ENCODE data around the gene GPC6.

DNA sequence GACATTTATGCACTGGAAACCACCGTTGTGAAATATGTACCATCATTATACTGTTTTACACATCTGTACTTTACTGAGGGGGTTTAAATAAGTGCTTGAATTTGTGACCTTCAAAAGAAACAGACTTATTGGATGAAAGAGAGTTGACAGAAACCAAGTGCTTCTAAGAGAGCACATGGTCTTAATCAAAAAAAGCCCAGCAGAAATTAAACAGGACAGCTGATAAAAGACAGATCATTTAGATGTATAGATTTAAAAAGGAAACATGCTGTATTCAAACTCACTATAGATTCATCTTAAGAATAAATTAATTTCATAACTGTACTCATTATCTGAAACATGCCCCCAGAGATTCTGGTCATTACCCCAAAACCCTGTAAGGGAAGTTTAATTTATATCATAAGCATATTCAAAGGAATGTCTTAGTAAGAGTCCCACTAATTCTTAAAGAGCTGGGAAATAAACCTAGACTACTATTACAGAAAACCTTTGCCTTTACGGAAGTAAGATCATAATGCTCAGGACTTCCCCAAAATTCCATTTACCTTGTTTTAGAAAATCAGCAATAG, 831.1 kb downstream of the GPC6 start:
- no peak for TF ChIP-seq CTCF (IDR thresholded peaks at IDR 0.05; ENCODE audit: insufficient read depth, low read length, poor library complexity, severe bottlenecking)
- no peak for TF ChIP-seq EZH2phosphoT487 (conservative IDR thresholded peaks at IDR 0.05; ENCODE audit: low read length)
